ENCODE measurements around the gene CHRNE. TPM values are rescaled to one million over a fixed set of nuclear protein-coding genes. Genes with fewer than 3 reads are reported as not detected.

CHRNE gene
- total and polyA plus RNA-seq, 2 of the 8 experiments (the other 6 are each of a cell fraction or from before 2014, with no cell fraction given), result 0.15 to 0.33 TPM

- WGBS, 2 experiments (ENCODE audit: extremely low coverage in 1 of 2, insufficient coverage in 1 of 2, insufficient read length in 1 of 2, insufficient replicate concordance in 2 of 2, low coverage in 1 of 2, low lambda C conversion rate in 2 of 2, missing lambda C conversion rate in 1 of 2), result 26% methylated on average over 7 of the region's 7 CpGs; no CpG with 5 or more reads in 1 of the 2 experiments
- H3K36me3 ChIP-seq (ENCODE audit: control insufficient read depth in 2 of 4, insufficient read depth in 4 of 4, low read length in 3 of 4), result peaks cover 0 to 13% (median 10%) of the 10 kb centered on the region in 4 experiments; a peak in 6 of 8 replicates
- H4K5ac ChIP-seq (ENCODE audit: insufficient read length, low read depth, low read length), result peak within 1 kb of the TSS; percentile 87
- CTCF ChIA-PET (ENCODE audit: partially characterized antibody), result interaction anchor here (0.8 to 1.9 kb wide), 10 partner anchors 10 to 111 kb away, joined by 3 to 5 read pairs (median 3); partner anchors contain the start of genes SLC52A1 and SPAG7
- no peak for FAIRE-seq
- peaks cover 4 to 17% (median 11%) of the 10 kb centered on the region in 4 experiments for H3K4me1 ChIP-seq (replicated peaks in 1 of 4; ENCODE audit: control insufficient read depth in 3 of 4, insufficient read depth in 4 of 4, low read length in 3 of 4)
- 0 out of 2 replicates have a peak, but pooled peaks cover 2% of the 10 kb centered on the region for H3K79me1 ChIP-seq (ENCODE audit: low read depth, low read length)
- no peak for TF ChIP-seq SIN3A (conservative IDR thresholded peaks at IDR 0.05 in 1 of 2, IDR thresholded peaks at IDR 0.05 in 1 of 2; ENCODE audit: low read depth in 1 of 2, low read length in 2 of 2)
- no peak for TF ChIP-seq SIX5 (IDR thresholded peaks at IDR 0.05; ENCODE audit: low read depth, low read length)
- no peak for TF ChIP-seq TEAD4 (IDR thresholded peaks at IDR 0.05; ENCODE audit: low read depth, low read length)
- no peak for TF ChIP-seq RBBP5 (IDR thresholded peaks at IDR 0.05; ENCODE audit: borderline replicate concordance, low read depth, low read length)
- 0 out of 2 replicates have a peak, but pooled peaks have one; percentile 21 for TF ChIP-seq TBP (IDR thresholded peaks at IDR 0.05; ENCODE audit: low read depth, low read length)
- TF ChIP-seq SP4 (IDR thresholded peaks at IDR 0.05; ENCODE audit: low read length), result 0 out of 2 replicates have a peak, but pooled peaks have one; percentile 51
- no peak for TF ChIP-seq RAD21 (IDR thresholded peaks at IDR 0.05 in 1 of 2, conservative IDR thresholded peaks at IDR 0.05 in 1 of 2; ENCODE audit: low read depth in 2 of 2, low read length in 2 of 2)
- peak in 1 of 2 experiments; percentile 68 for DNase-seq (ENCODE audit: low read depth in 1 of 2, low spot score in 2 of 2)
- H4K8ac ChIP-seq (ENCODE audit: extremely low read depth, insufficient read depth, low read length), result peak within 1 kb of the TSS; percentile 85
- H3K14ac ChIP-seq (ENCODE audit: insufficient read length), result no peak within 1 kb of the TSS
- H3K18ac ChIP-seq (ENCODE audit: extremely low read depth, low read length), result peak within 1 kb of the TSS; percentile 93
- peak within 1 kb of the TSS; percentile 79 for H3K27ac ChIP-seq (ENCODE audit: low read depth, low read length)
- H3K9ac ChIP-seq (replicated peaks in 1 of 4; ENCODE audit: extremely low read depth in 1 of 4, low read depth in 3 of 4, low read length in 3 of 4), result peak within 1 kb of the TSS in 3 of 4 experiments; percentile 13 to 76 (median 58); a peak in 5 of 7 replicates
- peak within 1 kb of the TSS; percentile 95; the same call in 1 of the 2 replicates for H2BK5ac ChIP-seq (ENCODE audit: low read depth, low read length)
- peak within 1 kb of the TSS; percentile 34 for H3K56ac ChIP-seq (replicated peaks; ENCODE audit: insufficient read length, low read depth, low read length)
- H3K9me3 ChIP-seq (ENCODE audit: insufficient read depth in 2 of 2, low read depth in 1 of 2, low read length in 1 of 2), result no peaks in the 10 kb centered on the region
- POLR2A ChIA-PET (ENCODE audit: partially characterized antibody), result interaction anchor here (1.0 to 32.4 kb wide), 10 partner anchors 4 to 129 kb away, joined by 3 to 987 read pairs (median 4); partner anchors contain the start of genes ENO3, GP1BA, PFN1 and RNF167
- peak within 1 kb of the TSS; percentile 95 for H4K91ac ChIP-seq (replicated peaks; ENCODE audit: insufficient read length, low read length)
- H3K4me3 ChIP-seq (ENCODE audit: extremely low read depth in 1 of 4, insufficient read depth in 2 of 4, low read depth in 3 of 4, low read length in 4 of 4), result peak within 1 kb of the TSS; percentile 69 to 97 (median 80)
- peak within 1 kb of the TSS; percentile 95 to 97 for H3K4me2 ChIP-seq (ENCODE audit: insufficient read depth in 1 of 2, low read depth in 2 of 2, low read length in 2 of 2)
- H3K23me2 ChIP-seq (ENCODE audit: low read depth, low read length), result peaks cover 14% of the 10 kb centered on the region
- peak within 1 kb of the TSS; percentile 43; the same call in 1 of the 2 replicates for H2BK12ac ChIP-seq (ENCODE audit: low read depth, low read length)
- H3K23ac ChIP-seq (ENCODE audit: insufficient read length), result no peak within 1 kb of the TSS
- peak within 1 kb of the TSS; percentile 88 for H3K4ac ChIP-seq (replicated peaks; ENCODE audit: insufficient read length, low read depth, low read length)
- peaks cover 11 to 12% of the 10 kb centered on the region in 2 experiments for H4K20me1 ChIP-seq (replicated peaks in 1 of 2; ENCODE audit: control insufficient read depth in 1 of 2, insufficient read depth in 2 of 2, low read length in 2 of 2)
- H2BK120ac ChIP-seq (replicated peaks; ENCODE audit: low read depth, low read length), result peak within 1 kb of the TSS; percentile 13
- peak within 1 kb of the TSS; percentile 48; the same call in 1 of the 2 replicates for H2AK5ac ChIP-seq (ENCODE audit: low read depth, low read length)
- H2BK15ac ChIP-seq (ENCODE audit: low read length), result peak within 1 kb of the TSS; percentile 88; the same call in 1 of the 2 replicates
- no peaks in the 10 kb centered on the region for H3K27me3 ChIP-seq (replicated peaks in 1 of 4; ENCODE audit: control insufficient read depth in 3 of 4, extremely low read depth in 1 of 4, insufficient read depth in 3 of 4, low read length in 3 of 4)
- peaks cover 8 to 24% of the 10 kb centered on the region in 2 experiments for H3K79me2 ChIP-seq (ENCODE audit: control insufficient read depth in 1 of 2, insufficient read depth in 2 of 2, low read length in 2 of 2)
- H2AFZ ChIP-seq (ENCODE audit: low read length), result no peak within 1 kb of the TSS
- H2BK20ac ChIP-seq (ENCODE audit: low read length), result peak within 1 kb of the TSS; percentile 75; the same call in 1 of the 2 replicates
These were observed 47.9 kb upstream of the CHRNE start, which contains the start of gene ENO3 for GRCh38 chr17:4950746-4951204. Gene ENO3 (plus strand): TSS chr17:4951119. CDS start chr17:4951830, 711 bp downstream.

All from H1 (cell line).